Mammary epithelial cell (primary cell): ENCODE results near the gene ZNF827.

Experiments
- EZH2 ChIP-seq: IDR thresholded peaks from 2 replicates; pipeline ENCODE4 v1.6.1; 2012; ENCODE audit warnings: low read length, inconsistent platforms, borderline replicate concordance
- TF ChIP-seq, protein P1 (sequence below), 2 donors: IDR thresholded peaks in 1 of 2; conservative IDR thresholded peaks in 1 of 2; 2 replicates each; pipeline ENCODE4 v1.5.1; 2011 to 2012; ENCODE audit warnings: inconsistent platforms in 2 of 2, low read length in 2 of 2, mild to moderate bottlenecking in 2 of 2, control low read depth in 1 of 2, low read depth in 1 of 2; ENCODE audit not compliant: insufficient read depth in 1 of 2; ENCODE audit errors: extremely low read depth in 1 of 2

DNA sequence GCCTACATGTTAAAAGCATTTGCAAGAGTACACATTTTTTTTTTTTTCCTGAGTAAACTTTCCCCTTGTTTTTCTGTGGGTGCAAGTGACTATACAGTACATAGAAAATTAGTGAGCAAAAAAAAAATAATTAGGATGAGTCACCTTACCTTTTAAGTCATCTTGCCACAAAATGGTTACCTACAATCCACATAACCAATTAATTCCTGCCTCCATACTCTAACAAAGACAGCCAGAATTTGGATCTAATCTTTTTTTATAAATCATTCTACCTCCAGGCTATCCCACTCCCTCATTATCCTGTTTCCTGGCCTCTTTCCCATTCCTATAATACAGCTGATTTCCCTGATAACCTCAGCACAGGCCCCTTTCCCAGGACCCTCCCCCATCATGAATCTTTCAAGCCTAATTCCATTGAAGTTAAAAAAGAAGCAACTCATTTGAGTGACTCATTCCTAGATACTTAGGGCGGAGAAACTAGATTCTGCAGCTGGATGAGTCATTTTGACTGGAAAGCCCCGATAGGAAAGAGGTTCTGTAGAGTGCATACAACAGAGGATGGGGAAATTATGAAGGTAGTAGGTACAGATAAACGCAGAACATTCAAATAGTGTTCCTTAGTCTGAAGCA is 130.5 kb downstream of the ZNF827 start:
- TF ChIP-seq, protein P1, sequence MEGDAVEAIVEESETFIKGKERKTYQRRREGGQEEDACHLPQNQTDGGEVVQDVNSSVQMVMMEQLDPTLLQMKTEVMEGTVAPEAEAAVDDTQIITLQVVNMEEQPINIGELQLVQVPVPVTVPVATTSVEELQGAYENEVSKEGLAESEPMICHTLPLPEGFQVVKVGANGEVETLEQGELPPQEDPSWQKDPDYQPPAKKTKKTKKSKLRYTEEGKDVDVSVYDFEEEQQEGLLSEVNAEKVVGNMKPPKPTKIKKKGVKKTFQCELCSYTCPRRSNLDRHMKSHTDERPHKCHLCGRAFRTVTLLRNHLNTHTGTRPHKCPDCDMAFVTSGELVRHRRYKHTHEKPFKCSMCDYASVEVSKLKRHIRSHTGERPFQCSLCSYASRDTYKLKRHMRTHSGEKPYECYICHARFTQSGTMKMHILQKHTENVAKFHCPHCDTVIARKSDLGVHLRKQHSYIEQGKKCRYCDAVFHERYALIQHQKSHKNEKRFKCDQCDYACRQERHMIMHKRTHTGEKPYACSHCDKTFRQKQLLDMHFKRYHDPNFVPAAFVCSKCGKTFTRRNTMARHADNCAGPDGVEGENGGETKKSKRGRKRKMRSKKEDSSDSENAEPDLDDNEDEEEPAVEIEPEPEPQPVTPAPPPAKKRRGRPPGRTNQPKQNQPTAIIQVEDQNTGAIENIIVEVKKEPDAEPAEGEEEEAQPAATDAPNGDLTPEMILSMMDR (conservative IDR thresholded peaks at IDR 0.05 in 1 of 2, IDR thresholded peaks at IDR 0.05 in 1 of 2; ENCODE audit: extremely low read depth in 1 of 2, insufficient read depth in 1 of 2, low read depth in 1 of 2, low read length in 2 of 2): no peak
- TF ChIP-seq EZH2: no peak
